ENCODE measurements around the gene ZNF777. TPM values are rescaled to one million over a fixed set of nuclear protein-coding genes. Genes with fewer than 3 reads are reported as not detected.
A peak's percentile ranks its signal among the peaks of the same experiment; 100 is the strongest.
"Not testable (repeated sequence)": the region's sequence is repeated elsewhere in the genome, so short reads cannot be mapped to it uniquely, and the experiment has no call there.

ZNF777 gene
- total RNA-seq, 1 donor: 15.1 TPM

- DNase-seq (ENCODE audit: low read depth in 2 of 3, low spot score in 2 of 3): peak; percentile 74 to 81 (median 80)
These were observed 38.5 kb downstream of the ZNF777 start for GRCh38 chr7:149422162-149422913.

GRCh38 chr7:149420006-149420405, 40.9 kb downstream of the ZNF777 start:
- DNase-seq (ENCODE audit: low read depth in 2 of 3, low spot score in 2 of 3): no peak

- peak in 1 of 3 donors; percentile 43 for DNase-seq (ENCODE audit: low read depth in 2 of 3, low spot score in 2 of 3)
These were observed 45.3 kb downstream of the ZNF777 start for GRCh38 chr7:149415391-149416071.

GRCh38 chr7:149414745-149415390, 46.0 kb downstream of the ZNF777 start:
- peak in 2 of 3 donors; percentile 38 to 71 for DNase-seq (ENCODE audit: low read depth in 2 of 3, low spot score in 2 of 3)

- no peak for DNase-seq (ENCODE audit: low read depth in 2 of 3, low spot score in 2 of 3)
These were observed 46.7 kb downstream of the ZNF777 start for GRCh38 chr7:149414171-149414570.

- not testable (repeated sequence) for DNase-seq (ENCODE audit: low read depth in 2 of 3, low spot score in 2 of 3)
These were observed 47.8 kb downstream of the ZNF777 start for GRCh38 chr7:149413083-149413482.

- DNase-seq (ENCODE audit: low read depth in 2 of 3, low spot score in 2 of 3): no peak
These were observed 51.0 kb downstream of the ZNF777 start for GRCh38 chr7:149409895-149410294.

GRCh38 chr7:149404825-149405224, 56.0 kb downstream of the ZNF777 start:
- DNase-seq (ENCODE audit: low read depth in 2 of 3, low spot score in 2 of 3): no peak

- DNase-seq (ENCODE audit: low read depth in 2 of 3, low spot score in 2 of 3): no peak
These were observed 56.5 kb downstream of the ZNF777 start for GRCh38 chr7:149404396-149404795.

- no peak for DNase-seq (ENCODE audit: low read depth in 2 of 3, low spot score in 2 of 3)
These were observed 62.6 kb downstream of the ZNF777 start for GRCh38 chr7:149398195-149398820.

- no peak for DNase-seq (ENCODE audit: low read depth in 2 of 3, low spot score in 2 of 3)
These were observed 63.3 kb downstream of the ZNF777 start for GRCh38 chr7:149397470-149398043.

GRCh38 chr7:149388550-149389335, 72.1 kb downstream of the ZNF777 start:
- not testable (repeated sequence) for DNase-seq (ENCODE audit: low read depth in 2 of 3, low spot score in 2 of 3)

- DNase-seq (ENCODE audit: low read depth in 2 of 3, low spot score in 2 of 3): not testable (repeated sequence)
These were observed 74.3 kb downstream of the ZNF777 start for GRCh38 chr7:149386514-149386913.

- DNase-seq (ENCODE audit: low read depth in 2 of 3, low spot score in 2 of 3): no peak
These were observed 75.5 kb downstream of the ZNF777 start for GRCh38 chr7:149385195-149385950.

Other genes starting within 250 kb of the ZNF777 start
- 11.0 TPM for gene ZNF212, start 221.4 kb downstream of the ZNF777 start, total RNA-seq
- gene ZNF783, start 198.9 kb downstream of the ZNF777 start, total RNA-seq: 19.9 TPM
- gene ZNF746, start 36.7 kb upstream of the ZNF777 start, total RNA-seq: 36.1 TPM

Measured in hematopoietic multipotent progenitor cell (in vitro differentiated cells).